Effector memory CD8-positive, alpha-beta T cell (primary cell): ENCODE measurements around the gene ZNF324.
"Not testable (repeated sequence)": the region's sequence is repeated elsewhere in the genome, so short reads cannot be mapped to it uniquely, and the experiment has no call there.

Experiments
- ATAC-seq: fragments of 150-1000 bp; cut with Tn5 transposase; replicated peaks from 2 replicates; pipeline ENCODE4 v1.10.0; 2021; ENCODE audit warnings: mild to moderate bottlenecking, moderate library complexity
- DNase-seq, 3 experiments: peaks; one replicate each; pipeline ENCODE4 v3.0.0; 2021
- H3K27ac Mint-ChIP-seq, 2 donors: one replicate each; pipeline ENCODE4 v1.8.0; 2022; ENCODE audit warnings: mild to moderate bottlenecking in 2 of 2, mixed read lengths in 2 of 2, moderate library complexity in 2 of 2
- H3K27me3 Mint-ChIP-seq, 2 donors: one replicate each; pipeline ENCODE4 v1.8.0; 2022; ENCODE audit warnings: mixed read lengths in 2 of 2
- H3K36me3 Mint-ChIP-seq: one replicate; pipeline ENCODE4 v1.8.0; 2022; ENCODE audit warnings: mild to moderate bottlenecking, moderate library complexity, mixed read lengths; ENCODE audit not compliant: insufficient read depth
- H3K4me1 Mint-ChIP-seq, 2 donors: one replicate each; pipeline ENCODE4 v1.8.0; 2022; ENCODE audit warnings: low read depth in 2 of 2, mixed read lengths in 2 of 2
- H3K4me3 Mint-ChIP-seq, 2 donors: one replicate each; pipeline ENCODE4 v1.8.0; 2022; ENCODE audit warnings: mild to moderate bottlenecking in 2 of 2, mixed read lengths in 2 of 2, moderate library complexity in 2 of 2
- H3K9me3 Mint-ChIP-seq, 2 donors: one replicate each; pipeline ENCODE4 v1.8.0; 2022; ENCODE audit warnings: mixed read lengths in 2 of 2

ZNF324 gene

GRCh38 chr19:58498316-58499020, 31.6 kb downstream of the ZNF324 start:
- peaks cover 9% of the 10 kb centered on the region for H3K36me3 Mint-ChIP-seq
- H3K4me1 Mint-ChIP-seq, result peaks cover 14 to 20% of the 10 kb centered on the region in 2 donors
- DNase-seq (no peak), ATAC-seq (no peak)
- peaks cover 4 to 8% of the 10 kb centered on the region in 2 donors for H3K9me3 Mint-ChIP-seq
- peak overlapping the region; percentile 91 for H3K27ac Mint-ChIP-seq
- H3K27me3 Mint-ChIP-seq, result no peaks in the 10 kb centered on the region
- H3K4me3 Mint-ChIP-seq, result peak overlapping the region; percentile 80 to 89

- Mint-ChIP-seq H3K36me3 (peaks cover 9% of the 10 kb centered on the region), H3K9me3 (peaks cover 4 to 8% of the 10 kb centered on the region in 2 donors), H3K27me3 (no peaks in the 10 kb centered on the region), H3K27ac (peak overlapping the region; percentile 91), H3K4me1 (peaks cover 14 to 20% of the 10 kb centered on the region in 2 donors), H3K4me3 (peak overlapping the region; percentile 80 to 89)
- DNase-seq, result peak; percentile 85 to 91 (median 86)
- peak; percentile 88 for ATAC-seq
These were observed 32.4 kb downstream of the ZNF324 start for GRCh38 chr19:58499021-58499927.

DNA sequence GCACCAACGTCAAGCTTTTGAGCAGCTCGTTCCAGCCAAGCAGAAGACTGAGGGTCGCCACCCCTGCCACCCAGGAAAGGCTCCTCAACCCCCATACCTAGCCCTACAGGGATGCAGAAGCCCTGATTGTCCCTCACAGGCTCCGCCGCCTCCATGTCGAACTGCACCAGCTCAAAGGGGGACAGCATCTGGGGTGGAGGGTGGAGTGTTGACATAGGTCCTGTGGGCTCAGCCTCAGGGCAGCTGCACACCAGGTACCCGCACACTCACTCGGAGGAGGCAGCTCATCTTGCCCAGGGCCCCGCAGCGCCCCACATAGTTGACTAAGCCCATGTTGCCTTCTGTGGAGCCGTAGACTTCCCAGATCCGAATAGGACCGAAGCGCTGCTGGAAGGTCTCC, 33.4 kb downstream of the ZNF324 start:
- H3K4me1 Mint-ChIP-seq, result peaks cover 14 to 20% of the 10 kb centered on the region in 2 donors
- ATAC-seq (no peak), DNase-seq (no peak)
- peak overlapping the region in 1 of 2 donors; percentile 91 for H3K27ac Mint-ChIP-seq
- H3K27me3 Mint-ChIP-seq, result no peaks in the 10 kb centered on the region
- H3K9me3 Mint-ChIP-seq, result peaks cover 4 to 8% of the 10 kb centered on the region in 2 donors
- H3K36me3 Mint-ChIP-seq, result peaks cover 9% of the 10 kb centered on the region
- H3K4me3 Mint-ChIP-seq, result no peak overlapping the region

DNA sequence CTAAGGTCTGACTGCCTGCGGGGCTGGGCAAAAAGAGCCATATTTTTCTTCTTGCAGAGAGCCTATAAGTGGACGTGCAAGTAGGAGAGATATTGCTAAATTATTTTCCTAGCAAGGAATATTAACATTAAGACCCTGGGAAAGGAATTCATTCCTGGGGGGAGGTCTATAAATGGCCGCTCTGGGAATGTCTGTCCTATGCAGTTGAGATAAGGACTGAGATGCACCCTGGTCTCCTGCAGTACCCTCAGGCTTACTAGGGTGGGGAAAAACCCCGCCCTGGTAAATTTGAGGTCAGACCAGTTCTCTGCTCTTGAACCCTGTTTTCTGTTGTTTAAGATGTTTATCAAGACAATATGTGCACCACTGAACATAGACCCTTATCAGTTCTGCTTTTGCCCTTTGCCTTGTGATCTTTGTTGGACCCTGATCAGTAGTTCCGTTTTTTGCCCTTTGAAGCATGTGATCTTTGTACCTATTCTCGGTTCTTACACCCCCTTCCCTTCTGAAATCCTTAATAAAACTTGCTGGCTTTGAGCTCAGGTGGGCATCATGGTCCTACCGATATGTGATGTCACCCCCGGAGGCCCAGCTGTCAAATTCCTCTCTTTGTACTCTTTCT, 40.8 kb downstream of the ZNF324 start:
- H3K9me3 Mint-ChIP-seq, DNase-seq, ATAC-seq, H3K27me3 Mint-ChIP-seq, H3K27ac Mint-ChIP-seq, H3K4me1 Mint-ChIP-seq, H3K36me3 Mint-ChIP-seq, H3K4me3 Mint-ChIP-seq: not testable (repeated sequence)

GRCh38 chr19:58509731-58510083, 42.8 kb downstream of the ZNF324 start:
- Mint-ChIP-seq H3K4me3 (no peak overlapping the region), H3K27ac (no peak overlapping the region), H3K36me3 (peaks cover 3% of the 10 kb centered on the region), H3K27me3 (no peaks in the 10 kb centered on the region), H3K9me3 (peaks cover 0 to 2% of the 10 kb centered on the region in 2 donors), H3K4me1 (peaks cover 5 to 7% of the 10 kb centered on the region in 2 donors)
- DNase-seq (no peak), ATAC-seq (no peak)

DNA sequence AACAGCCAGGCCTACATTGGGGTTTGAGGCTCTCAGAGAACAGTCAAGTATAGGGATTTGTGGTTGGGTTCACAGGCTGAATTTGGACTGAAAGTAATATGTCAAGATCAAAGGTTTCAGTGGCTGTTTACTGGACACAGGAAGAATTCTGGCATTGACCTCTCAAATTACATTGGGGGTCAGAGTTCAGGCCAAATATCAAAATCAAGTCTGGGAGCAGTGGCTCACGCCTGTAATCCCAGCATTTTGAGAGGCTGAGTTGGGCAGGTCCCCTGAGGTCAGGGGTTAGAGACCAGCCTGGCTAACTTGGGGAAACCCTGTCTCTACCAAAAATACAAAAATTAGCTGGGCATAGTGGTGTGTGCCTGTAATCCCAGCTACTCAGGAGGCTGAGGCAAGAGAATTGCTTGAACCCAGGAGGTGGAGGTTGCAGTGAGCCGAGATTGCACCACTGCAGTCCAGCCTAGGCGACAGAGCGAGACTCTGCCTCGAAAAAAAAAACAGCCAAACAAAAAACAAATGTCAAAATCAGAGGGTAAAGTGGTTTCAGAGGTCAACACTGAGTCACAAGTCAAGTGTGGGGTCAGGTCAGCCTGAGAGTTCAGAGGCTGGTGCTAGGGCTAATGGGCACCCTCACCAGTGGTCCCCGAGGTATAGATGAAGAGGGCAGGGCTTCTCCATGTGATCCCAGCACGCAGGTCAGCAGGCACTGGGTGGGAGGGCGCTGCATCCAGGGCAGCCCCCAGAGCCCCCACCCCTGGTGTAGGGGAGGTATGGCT, 43.4 kb downstream of the ZNF324 start:
- DNase-seq, result no peak
- Mint-ChIP-seq H3K27me3 (no peaks in the 10 kb centered on the region), H3K36me3 (peaks cover 7% of the 10 kb centered on the region), H3K27ac (no peak overlapping the region), H3K4me3 (no peak overlapping the region), H3K4me1 (peaks cover 6 to 8% of the 10 kb centered on the region in 2 donors), H3K9me3 (peaks cover 0 to 2% of the 10 kb centered on the region in 2 donors)
- no peak for ATAC-seq

GRCh38 chr19:58511353-58512208, 44.7 kb downstream of the ZNF324 start, which contains the start of gene SLC27A5:
SLC27A5 (minus strand) TSS chr19:58511992; CDS start chr19:58511955, 37 bp downstream.
- ATAC-seq (no peak), DNase-seq (no peak)
- Mint-ChIP-seq H3K4me3 (no peak within 1 kb of the TSS), H3K9me3 (peaks cover 0 to 2% of the 10 kb centered on the region in 2 donors), H3K36me3 (peaks cover 9% of the 10 kb centered on the region), H3K4me1 (peaks cover 15 to 19% of the 10 kb centered on the region in 2 donors), H3K27ac (peak within 1 kb of the TSS in 1 of 2 donors; percentile 66), H3K27me3 (no peaks in the 10 kb centered on the region)

DNA sequence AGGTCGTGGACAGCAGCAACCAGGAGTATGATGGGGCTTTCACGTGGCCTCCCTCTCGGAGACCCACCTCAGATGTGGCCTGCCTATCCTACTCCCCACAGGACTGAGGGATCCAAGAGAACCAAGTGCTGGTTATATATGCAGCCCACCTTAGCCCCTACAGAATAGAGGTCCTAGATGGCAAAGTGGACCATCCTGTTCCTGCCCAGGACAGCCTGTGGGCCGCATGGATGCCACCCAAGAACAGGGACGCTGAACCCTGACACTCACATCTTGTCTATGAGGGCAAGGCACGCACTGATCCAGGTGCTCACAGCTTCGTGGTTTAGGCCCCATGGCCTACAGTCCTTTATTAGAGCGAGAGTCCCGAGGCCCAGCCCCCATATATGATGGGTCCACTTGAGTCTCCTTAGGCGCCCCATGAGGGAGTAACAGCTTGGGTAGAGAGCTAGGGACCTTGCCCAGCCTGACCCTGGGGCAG, 46.4 kb downstream of the ZNF324 start:
- H3K27me3 Mint-ChIP-seq, result no peaks in the 10 kb centered on the region
- ATAC-seq, result no peak
- peak overlapping the region; percentile 74 to 79 for H3K4me3 Mint-ChIP-seq
- no peaks in the 10 kb centered on the region for H3K9me3 Mint-ChIP-seq
- no peak for DNase-seq
- H3K27ac Mint-ChIP-seq, result peak overlapping the region; percentile 66 to 68
- H3K4me1 Mint-ChIP-seq, result peaks cover 19 to 23% of the 10 kb centered on the region in 2 donors
- H3K36me3 Mint-ChIP-seq, result peaks cover 13% of the 10 kb centered on the region

DNA sequence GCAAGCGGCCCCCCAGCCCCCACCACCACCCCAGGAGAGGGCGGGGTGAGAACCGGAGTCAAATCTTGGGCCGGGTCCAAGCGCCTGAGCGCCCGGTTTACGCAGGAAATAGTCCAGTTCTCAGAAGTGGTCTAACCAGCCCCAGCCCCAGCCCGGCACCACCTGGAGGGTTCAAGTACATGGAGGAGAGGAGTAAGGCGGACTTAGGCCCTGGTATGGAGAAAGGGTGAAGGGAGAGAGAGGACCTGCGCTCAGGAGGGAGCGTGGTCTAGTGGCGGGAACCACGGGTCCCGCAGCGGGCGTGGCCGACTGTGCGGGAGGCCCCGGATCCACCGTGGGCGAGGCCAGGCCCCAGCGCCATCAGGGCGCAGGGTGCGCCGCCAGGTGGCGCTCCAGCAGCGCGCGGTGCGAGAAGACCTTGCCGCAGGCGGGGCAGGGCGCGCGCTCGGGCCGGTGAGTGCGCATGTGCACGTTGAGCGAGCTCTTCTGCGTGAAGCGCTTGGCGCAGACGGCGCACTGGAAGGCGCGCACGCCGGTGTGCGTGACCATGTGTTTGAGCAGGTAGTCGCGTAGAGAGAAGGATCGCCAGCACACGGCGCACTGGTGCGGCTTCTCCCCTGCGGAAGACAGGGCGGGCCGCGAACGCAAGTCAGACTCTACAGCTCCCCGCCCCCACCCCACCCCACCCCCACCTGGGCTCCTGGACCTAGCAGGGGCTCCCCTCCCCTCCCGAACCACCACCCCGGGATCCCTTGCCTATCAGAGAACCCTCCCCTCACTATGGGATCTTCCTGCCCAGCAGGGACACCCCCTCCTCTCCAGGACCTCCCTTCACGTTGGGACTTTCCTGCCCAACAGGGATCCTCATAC, 47.0 kb downstream of the ZNF324 start:
- Mint-ChIP-seq H3K27me3 (no peaks in the 10 kb centered on the region), H3K9me3 (no peaks in the 10 kb centered on the region), H3K4me1 (peaks cover 25 to 28% of the 10 kb centered on the region in 2 donors), H3K27ac (peak overlapping the region; percentile 66 to 91), H3K4me3 (peak overlapping the region; percentile 74 to 79), H3K36me3 (peaks cover 13% of the 10 kb centered on the region)
- peak; percentile 91 to 94 (median 94) for DNase-seq
- peak; percentile 94 for ATAC-seq

DNA sequence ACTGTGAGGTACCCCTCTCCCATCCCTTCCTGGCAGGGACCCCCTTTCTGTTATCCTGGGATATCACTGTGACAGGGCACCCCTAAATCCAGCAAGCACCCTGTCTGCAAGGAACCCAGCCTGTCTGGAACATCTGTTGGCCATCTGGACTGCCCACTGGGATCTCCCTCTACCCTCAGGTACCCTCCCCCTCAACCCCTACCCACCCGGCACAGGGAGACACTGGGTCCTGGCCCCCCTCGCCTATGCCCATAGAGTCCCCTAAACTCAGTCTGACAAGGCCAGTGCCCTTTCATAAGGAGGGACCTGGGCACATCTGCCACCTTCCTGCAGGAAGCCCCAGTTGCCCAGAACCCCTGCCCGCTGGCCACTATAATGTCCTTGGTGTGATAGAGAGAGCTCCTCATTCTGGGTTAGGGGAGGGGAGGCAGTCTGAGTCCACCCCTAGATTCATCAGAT, 47.7 kb downstream of the ZNF324 start:
- Mint-ChIP-seq H3K36me3 (peaks cover 18% of the 10 kb centered on the region), H3K27me3 (no peaks in the 10 kb centered on the region), H3K4me1 (peaks cover 32 to 35% of the 10 kb centered on the region in 2 donors), H3K4me3 (peak overlapping the region; percentile 74 to 79), H3K9me3 (no peaks in the 10 kb centered on the region), H3K27ac (peak overlapping the region; percentile 66 to 91)
- DNase-seq (no peak), ATAC-seq (no peak)

DNA sequence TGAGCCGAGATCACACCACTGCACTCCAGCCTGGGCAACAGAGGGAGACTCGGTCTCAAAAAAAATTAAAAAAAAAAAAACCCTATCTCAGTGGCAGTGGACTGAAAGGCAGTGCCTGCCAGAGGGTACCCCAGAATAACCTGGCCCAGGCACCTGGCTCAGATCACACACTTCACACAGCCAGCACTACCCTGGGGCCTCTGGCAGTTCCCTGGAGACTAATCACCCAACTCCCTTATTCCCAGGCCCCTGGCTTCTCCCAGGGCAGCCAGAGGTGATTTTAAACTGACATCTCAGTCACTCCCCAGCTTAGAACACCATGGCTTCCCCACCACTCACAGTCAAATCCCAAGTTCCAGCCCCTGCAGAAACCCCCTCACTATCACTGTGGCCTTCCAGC, 48.4 kb downstream of the ZNF324 start:
- Mint-ChIP-seq H3K4me1 (peaks cover 39 to 41% of the 10 kb centered on the region in 2 donors), H3K27ac (peak overlapping the region in 1 of 2 donors; percentile 84)

More for the DNA sequence above, 48.4 kb downstream of the ZNF324 start:
- Mint-ChIP-seq H3K4me3 (peak overlapping the region; percentile 37 to 64), H3K36me3 (peaks cover 25% of the 10 kb centered on the region), H3K27me3 (no peaks in the 10 kb centered on the region), H3K9me3 (no peaks in the 10 kb centered on the region)
- ATAC-seq (no peak), DNase-seq (no peak)
